Activated T-helper 1 cell treated with anti-CD3 and anti-CD28 coated beads, Interleukin-2, amount 50 U/mL, for 16 hours (primary cell): ENCODE data around the gene C19orf47.

Source experiments
- DNase-seq, 2 donors: peaks; one replicate each; pipeline ENCODE4 v3.0.0-alpha.2; 2020; ENCODE audit warnings: low read depth in 1 of 2, low spot score in 1 of 2

Gene C19orf47

DNA sequence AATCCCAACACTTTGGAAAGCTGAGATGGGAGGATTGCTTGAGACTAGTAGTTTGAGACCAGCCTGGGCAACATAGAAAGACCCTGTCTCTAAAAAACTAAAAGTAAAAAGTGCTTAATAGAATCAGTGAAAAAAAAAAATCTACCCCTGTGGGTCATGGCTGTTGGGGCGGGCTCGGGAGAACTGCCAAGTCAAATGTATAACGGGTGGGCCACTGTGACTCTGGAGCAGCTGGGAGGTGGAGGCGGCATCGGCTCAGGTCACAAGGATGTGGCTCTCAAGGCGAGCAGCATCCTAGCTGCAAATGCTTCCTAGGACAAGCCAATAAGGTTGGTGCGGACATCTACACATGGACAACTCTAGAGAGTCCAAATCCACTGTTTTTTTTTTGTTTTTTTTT lies 30.9 kb downstream of the C19orf47 start:
- DNase-seq, result no peak

DNA sequence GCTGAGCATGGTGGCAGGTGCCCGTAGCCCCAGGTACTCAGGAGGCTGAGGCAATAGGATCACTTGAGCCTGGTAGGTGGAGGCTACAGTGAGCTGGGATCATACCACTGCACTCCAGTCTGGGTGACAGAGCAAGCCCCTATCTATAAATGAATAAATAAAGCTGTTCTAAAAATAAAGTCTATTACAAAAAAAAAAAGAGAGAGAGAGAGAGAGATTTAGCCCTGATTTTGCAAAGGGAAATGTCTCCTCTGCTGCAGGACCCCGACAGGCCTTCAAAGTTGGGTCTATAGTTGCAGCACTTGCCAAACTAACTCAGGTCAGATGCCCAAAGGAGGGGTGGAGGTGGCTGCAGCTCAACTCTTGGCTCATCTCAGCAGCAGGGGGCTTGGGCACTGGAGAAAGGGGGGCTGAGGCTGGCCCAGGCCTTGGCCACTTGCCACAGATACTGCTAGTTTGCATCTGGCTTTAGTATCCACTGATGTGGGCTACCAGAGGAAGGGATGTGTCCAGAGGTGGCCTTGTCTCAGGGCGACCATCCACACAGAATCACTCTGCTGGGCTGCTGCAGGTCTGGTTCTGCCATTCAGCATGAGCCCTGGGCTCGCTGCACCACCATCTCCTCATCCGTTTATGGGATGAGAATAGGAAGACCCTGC lies 32.3 kb downstream of the C19orf47 start:
- no peak for DNase-seq

DNA sequence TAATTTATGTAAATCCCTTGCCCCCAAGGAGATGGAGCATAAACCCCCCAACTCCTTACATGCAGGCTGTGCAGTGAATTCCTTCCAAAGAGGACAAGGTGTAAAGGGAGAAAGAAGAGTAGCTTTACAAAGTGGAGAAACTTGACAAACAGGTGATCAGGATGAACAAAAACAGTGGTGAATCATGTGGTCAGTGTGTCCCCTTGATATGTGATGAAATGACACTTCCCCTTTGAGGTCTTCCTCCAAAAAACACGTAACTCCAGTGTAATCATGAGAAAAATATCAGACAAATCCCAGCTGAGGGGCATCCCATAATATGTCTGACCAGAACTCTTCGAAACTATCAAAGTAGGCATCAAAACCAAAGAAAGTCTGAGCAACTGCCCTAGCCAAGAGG lies 33.5 kb downstream of the C19orf47 start:
- no peak for DNase-seq

DNA sequence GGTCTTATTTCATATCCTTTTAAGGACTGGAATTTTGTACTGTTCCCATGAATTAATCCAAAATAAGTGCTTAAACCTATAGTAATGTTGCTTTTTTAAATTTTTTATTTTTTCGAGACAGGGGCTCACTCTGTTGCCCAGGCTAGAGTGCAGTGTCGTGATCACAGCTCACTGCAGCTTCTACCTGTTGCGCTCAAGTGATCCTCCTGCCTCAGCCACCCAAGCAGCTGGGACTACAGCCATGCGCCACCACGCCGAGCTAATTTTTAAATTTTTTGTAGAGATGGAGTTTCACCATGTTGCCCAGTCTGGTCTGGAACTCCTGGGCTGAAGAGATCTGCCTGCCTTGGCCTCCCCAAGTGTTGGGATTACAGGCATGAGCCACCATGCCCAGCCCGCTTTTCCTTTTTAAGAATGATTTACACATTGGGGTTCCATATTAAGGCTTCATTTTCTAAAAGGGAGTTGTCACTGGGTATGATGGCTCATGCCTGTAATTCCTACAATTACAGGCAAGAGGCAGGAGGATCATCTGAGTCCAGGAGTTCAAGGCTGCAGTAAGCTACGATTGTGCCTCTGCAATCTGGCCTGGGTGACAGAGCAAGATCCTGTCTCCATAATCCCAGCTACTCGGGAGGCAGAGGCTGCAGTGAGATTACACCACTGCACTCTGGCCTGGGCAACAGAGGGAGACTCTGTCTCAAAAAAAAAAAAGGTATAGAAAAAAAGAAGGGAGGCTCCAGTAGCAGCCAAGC lies 34.8 kb downstream of the C19orf47 start:
- no peak for DNase-seq

DNA sequence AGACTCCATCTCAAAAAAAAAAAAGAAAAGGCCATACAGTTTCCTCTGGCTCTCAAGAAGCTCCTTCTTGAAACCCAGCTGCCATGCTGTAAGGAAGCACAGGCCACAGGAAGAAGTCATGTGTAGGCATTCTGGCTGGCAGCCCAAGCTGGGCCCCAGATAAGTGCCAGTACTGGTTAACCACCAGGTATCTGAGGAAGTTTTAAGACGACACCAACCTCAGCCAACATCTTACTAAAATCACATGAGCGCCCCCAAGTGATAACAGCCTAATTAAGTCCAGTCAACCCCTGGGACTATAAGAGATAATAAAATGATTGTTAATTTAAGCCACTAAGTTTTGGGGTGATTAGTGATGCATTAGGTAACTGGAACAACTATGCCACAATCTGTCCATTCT lies 35.7 kb downstream of the C19orf47 start:
- DNase-seq, result no peak

DNA sequence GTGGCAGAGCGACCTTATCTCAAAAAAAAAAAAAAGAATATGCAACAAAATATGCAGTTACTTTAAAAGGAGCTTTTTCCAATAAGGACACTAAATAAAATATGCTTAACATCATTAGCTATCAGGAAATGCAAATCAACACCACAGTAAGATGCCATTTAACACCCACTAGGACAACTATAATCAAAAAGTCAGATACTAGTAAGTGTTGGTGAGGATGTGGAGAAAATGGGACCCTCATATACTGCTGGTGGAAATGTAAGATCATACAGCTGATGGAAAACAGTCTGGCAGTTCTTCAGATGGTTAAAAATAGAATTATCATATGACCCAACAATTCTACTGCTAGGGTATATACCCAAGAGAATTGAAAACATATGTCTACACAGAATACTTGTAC lies 38.5 kb downstream of the C19orf47 start:
- no peak for DNase-seq

DNA sequence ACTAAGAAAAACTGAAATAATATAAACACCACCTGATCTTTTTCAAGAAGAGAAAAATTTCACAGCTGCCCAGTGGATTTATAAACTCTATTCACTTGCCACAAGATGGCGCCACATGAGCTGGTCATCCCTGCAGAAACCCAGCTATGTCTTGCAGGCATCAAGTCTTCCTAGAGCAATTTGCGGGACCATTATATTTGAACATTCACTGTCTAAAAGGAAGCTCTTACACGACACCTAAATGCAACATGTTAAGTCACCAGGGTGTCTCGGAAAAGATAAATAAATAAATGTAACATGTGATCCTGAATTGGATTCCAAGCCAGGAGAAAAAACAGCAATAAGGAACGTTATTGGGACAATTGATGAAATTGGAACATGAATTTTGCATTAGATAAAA lies 42.8 kb downstream of the C19orf47 start:
- peak; percentile 24 to 48 for DNase-seq

DNA sequence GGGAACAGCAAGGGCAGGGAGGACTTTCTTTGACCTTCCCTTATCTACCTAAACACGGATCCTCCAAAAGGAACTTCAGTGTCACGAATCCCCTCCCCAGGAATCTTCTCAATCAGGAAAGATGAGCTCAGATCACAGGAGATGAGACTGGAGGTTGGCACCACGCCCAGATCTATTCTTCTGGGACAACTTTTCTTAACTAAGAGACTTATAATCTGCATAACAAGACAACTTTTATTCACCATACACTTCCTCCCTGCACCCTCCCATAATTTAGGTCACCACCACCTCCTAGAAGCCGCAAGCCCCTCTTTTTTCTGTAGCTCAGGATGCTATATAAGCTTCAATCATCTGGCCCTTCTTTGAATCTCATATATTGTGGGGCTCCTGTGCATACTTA lies 43.9 kb downstream of the C19orf47 start:
- no peak for DNase-seq

DNA sequence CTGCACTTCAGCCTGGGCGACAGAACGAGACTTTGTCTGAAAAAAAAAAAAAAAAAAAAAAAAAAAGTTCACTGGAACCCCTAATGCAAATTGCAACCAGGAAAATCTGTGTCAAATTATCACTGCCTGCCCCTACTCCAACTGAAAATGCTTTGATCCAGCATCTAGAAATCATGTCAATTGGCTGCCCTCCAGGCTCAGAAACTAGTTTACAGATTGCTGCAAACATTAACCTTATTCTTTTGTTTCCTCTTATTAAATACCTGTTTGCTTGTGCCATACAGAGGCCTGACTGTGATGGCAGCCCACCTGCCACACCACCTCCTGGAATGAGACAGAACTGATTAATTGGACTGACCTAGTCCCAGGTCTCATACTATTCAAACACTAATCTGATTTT lies 44.4 kb downstream of the C19orf47 start:
- DNase-seq, result no peak

DNA sequence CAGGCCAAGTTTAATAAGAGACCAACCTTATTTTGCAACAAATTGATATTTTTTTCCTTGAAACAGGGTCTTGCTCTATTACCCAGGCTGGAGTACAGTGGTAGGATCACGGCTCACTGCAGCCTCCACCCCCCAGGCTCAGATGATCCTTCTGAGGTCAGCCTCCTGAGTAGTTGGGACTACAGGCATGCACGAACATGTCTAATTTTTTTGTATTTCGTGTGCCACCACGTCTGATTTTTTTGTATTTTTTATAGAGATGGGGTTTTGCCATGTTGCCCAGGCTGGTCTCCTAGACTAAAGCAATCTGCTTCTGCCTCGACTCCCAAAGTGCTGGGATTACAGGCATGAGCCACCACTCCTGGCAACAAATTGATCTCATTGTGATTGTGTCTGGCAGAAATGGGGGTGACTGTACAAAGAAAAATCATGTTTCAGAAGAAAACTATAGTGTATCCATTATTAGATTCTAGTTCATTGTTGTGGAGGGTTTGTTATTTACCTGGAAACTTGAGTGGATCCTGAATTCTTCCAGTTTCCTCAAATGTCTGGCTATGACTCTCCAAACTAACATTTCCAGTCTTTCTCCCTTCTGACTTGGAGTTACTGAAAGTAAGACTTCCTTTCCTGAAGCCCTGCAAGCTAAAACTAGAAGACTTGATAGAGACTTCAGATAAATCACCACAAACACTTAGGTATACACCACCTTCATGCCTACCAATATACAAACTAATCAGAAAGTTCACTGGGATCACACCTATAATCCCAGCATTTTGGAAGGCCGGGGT lies 45.8 kb downstream of the C19orf47 start:
- DNase-seq, result no peak

DNA sequence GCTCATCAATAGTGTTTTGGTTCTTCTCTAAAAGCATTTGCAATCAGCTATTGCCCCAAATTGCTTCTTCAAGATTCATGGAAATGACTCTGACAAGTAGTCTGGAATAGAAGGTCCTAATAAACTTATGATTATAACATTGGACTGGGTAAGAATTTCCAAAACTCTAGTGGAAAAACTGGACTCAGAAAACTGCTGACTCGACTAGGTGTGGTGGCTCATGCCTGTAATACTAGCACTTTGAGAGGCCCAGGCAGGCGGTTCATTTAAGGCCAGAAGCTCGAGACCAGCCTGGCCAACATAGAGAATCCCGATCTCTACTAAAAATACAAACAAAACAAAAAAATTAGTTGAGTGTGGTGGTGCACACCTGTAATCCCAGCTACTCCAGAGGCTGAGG lies 47.5 kb downstream of the C19orf47 start:
- no peak for DNase-seq

DNA sequence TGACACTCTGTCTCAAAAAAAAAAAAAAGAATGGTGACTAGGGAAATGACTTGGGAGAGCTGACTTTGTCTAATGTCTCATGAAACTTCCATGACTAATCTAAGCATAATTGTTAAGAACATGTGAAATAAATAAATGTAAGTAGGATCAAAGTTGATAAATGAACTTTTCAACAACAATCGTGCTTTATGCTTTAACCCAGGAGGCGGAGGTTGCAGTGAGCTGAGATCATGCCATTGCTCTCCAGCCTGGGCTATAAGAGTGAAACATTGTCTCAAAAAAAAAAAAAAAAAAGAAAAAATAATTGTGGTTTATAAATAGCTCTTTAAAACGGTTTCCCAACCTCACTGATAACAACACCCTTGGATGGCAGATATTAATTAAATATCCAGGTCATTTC lies 50.2 kb downstream of the C19orf47 start:
- DNase-seq, result no peak

DNA sequence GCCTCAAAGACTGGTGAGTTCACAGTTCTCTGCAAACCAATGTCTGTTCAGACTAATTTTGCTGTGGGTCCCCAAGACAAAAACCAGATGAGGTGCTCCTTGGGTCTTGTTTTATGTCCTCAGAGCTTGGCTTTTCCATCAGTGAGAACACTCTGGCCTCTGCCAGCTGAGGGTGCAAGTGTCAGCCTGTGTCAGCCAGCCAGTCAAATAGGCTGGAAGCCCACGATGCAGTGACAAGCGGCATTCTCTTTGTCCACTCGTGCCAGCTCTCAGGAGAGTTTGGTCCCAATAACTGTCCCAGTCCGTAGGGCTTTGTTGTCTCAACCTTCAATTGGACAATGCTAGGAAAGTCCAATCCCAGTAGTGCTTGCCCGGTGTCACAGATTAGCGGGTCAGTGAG lies 53.6 kb downstream of the C19orf47 start:
- DNase-seq, result no peak

DNA sequence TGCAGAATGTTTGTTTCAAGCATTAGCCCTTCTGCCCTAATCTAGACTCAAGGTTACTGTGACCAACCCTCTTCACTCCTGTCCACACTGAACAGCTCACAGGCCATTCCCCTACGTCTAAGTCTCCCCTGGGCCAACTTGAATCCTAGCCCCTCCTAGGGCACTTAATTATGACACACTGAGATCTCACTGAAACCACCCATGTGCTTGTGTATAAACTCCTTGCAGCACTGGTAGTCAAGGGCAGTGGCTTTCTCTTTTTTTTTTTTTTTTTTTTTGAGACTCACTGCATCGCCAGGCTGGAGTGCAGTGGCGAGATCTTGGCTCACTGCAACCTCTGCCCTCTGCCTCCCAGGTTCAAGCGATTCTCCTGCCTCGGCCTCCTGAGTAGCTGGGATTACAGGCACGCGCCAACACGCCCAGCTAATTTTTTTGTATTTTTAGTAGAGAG lies 61.2 kb downstream of the C19orf47 start:
- no peak for DNase-seq

DNA sequence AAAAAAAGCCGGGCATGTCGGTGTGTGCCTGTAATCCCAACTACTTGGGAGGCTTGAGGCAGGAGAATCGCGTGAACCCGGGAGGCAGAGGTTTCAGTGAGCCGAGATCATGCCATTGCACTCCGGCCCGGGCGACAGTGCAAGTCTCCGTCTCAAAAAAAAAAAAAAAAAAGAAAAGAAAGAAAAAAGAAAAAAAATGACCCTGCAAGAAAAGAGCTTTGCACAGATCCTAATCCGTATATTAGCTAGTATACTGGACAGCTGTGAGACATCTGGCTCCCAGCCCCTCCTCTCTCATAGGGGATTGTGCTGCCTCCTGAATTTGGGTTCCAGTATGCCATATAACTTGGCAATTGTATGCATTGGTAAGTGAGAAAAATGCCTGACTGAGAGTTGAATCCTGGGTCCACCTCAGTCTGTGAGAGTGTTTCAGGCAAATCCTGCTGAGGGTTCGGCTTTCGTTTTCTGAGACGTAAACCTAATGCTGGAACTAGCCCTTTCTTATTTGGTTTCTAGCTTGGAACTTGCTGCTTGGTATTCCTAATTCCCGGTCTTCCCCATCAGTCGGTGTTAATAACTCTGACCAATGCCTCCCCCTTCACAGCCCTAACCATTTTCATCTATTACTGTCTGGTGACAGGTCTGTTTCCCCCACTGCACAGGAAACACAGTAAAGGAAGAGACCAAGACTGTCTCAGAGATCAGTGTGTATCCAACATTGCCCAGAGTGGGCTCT lies 61.8 kb downstream of the C19orf47 start:
- DNase-seq, result no peak

DNA sequence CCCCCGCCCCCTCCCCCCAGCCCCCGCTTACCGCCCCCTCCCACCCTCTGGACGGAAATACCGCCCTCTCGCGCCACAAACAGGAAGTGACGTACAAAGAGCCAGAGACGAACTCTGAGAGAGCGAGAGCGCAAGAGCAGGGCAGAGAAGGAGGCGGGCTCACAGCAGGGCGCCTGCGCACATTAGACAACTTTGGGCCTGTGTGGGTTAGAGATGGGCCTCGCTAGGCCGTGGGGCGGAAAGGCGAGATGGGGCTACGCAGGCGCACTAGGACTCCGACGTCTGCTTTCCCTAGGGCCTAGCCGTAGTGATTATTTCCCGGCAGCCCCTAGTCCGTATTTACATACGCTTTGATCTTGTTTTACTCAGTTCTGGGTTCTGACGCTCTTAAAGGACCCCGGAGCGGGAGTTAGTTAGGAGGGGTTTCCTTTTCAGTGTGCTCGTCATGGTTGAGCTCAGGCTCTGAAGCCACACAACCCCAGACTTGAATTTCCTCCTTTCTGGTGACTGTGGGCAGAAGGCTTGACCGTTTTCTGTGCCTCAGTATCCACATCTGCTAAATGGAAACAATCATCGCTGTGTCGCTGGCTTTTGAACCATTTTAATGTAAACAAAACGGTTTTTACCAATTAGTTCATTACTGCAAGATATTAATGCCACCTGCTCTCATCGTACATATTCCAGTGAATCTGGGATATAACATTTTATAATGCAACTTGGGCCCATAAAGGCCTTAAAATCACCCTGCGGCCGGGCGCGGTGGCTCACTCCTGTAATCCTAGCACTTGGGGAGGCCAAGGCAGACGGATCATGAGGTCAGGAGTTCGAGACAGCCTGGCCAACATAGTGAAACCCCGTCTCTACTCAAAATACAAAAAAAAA lies 62.6 kb downstream of the C19orf47 start:
- DNase-seq, result peak; percentile 92 to 97

DNA sequence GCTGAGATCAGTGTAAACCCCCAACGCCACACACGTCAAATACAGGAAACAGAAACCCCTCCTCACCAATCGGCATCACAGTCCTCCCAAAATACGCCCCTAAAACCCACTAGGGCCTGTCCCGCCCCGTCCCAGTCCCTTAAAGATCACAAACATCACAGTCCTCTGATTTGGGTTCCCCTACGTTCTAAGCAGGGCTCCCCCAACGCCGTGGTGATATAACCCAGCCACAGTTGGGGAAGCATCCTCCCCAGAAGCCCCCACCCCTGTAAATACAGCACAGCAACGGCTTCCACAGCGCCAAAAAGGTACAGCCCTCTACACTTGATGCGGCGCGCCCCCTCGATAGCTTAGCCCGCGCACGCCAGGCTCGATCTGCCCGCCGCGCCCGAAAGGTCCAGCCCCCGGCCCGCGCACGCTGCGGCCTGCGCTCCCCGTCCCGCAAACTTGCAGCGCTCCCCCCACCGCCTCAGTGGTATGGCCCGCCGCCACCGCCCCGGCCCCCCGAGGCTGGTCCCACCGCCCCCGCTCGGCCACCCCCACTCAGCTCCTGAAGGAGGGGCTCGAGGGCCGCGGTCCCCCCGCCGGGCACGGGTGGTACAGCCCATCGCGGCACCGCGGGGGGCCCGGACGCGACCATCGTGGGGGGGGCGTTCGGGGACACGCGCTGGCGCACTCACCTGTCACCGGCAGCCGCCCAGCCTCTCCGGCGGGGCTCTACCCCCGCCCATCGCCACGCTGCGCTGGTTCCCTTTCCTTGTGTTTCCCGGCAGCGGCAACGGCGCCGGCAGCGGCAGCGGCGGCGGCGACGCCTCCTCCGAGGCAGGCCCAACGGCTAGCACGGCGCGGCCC lies 63.5 kb downstream of the C19orf47 start, which contains the start of gene AKT2:
Gene AKT2, minus strand, starts transcription at position 845 of the 852 bp plus-strand sequence. CDS start 20,078 bp downstream, outside the sequence.
- peak; percentile 40 to 68 for DNase-seq

DNA sequence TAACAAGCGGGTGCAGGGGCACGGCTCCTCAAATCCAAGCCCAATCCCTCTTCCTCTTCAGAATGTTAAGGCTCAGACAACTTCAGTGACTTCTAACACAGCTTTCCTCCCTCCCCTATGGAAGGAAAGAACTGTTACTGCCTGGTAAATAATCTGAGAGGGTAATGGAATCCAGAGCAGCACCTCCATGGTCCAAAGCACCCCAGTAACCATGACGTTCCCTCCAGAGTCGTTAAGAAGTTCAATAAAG lies 64.0 kb downstream of the C19orf47 start:
- DNase-seq, result no peak

DNA sequence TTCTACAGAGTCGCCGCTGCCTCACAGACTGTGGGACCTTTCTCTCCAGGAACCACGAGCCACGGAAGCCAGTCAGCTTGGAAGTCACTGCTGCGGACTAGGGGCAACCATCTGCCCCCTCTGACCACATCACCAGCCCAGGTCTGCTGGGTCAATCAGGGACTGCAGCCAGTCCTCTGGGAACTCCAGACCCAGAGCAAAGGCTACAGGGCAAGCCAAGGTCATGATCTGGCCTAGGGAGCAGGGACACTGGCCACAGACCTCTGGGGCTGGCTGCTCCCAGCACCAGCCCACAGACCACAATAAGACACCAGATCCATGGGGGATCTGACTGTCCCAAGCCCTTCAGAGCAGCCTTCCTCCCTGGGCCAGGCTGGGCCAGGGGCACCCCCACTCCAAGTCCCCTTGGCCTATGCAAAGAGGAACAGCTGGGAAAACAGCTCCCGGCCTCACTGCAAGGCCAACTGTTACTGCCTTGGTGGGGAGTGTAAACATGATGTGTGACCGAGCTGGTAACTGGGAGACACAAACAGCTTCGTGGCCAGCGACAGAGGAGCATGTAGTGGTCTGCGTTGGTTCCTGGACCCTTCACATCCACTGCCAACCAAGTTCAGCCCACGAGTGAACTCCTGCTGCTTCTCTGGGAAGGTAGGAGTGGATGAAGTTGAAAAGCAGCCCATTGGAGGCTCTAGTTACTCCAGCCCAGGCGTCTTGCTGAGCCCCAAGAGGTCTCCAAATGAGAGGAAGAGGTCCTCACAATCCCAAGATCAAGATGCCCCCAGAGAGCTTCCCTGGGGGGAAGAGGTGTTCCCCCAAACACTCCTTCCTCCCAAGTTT lies 64.6 kb downstream of the C19orf47 start:
- DNase-seq, result no peak
